Small intestine (tissue), 7 donors: ENCODE measurements around the gene COL4A3. TPM values are rescaled to one million over a fixed set of nuclear protein-coding genes. Genes with fewer than 3 reads are reported as not detected.
A peak's percentile ranks its signal among the peaks of the same experiment; 100 is the strongest.

Experiments used
- DNase-seq, 2 donors: peaks; one replicate each; pipeline versions ENCODE4 v3.0.0 to v3.0.0-alpha.2; 2013
- FAIRE-seq: peaks from 2 replicates; lab custom pipeline; 2012; peaks lifted over from hg19 to GRCh38; lab: Jason Lieb, UNC
- H3K27ac ChIP-seq, 3 donors: one replicate each; pipeline ENCODE4 v1.5.1; 2013; ENCODE audit warnings: low read length in 2 of 3, mild to moderate bottlenecking in 2 of 3, control low read depth in 1 of 3, inconsistent platforms in 1 of 3, low read depth in 1 of 3, moderate library complexity in 1 of 3
- H3K27me3 ChIP-seq, 3 donors: one replicate each; pipeline ENCODE4 v1.6.1; 2013; ENCODE audit warnings: low read length in 3 of 3, inconsistent platforms in 1 of 3; ENCODE audit not compliant: control insufficient read depth in 3 of 3, insufficient read depth in 3 of 3
- H3K36me3 ChIP-seq, 3 donors: one replicate each; pipeline ENCODE4 v1.6.1; 2013; ENCODE audit warnings: low read length in 3 of 3, inconsistent platforms in 1 of 3, low read depth in 1 of 3, mild to moderate bottlenecking in 1 of 3, moderate library complexity in 1 of 3; ENCODE audit not compliant: control insufficient read depth in 3 of 3, insufficient read depth in 2 of 3
- H3K4me1 ChIP-seq, 3 donors: one replicate each; pipeline ENCODE4 v1.6.1; 2013; ENCODE audit warnings: low read length in 2 of 3, inconsistent platforms in 1 of 3, low read depth in 1 of 3, mild to moderate bottlenecking in 1 of 3, moderate library complexity in 1 of 3; ENCODE audit not compliant: control insufficient read depth in 3 of 3, insufficient read depth in 2 of 3
- H3K4me3 ChIP-seq, 3 donors: one replicate each; pipeline ENCODE4 v1.5.1; 2013; ENCODE audit warnings: low read length in 3 of 3, control low read depth in 1 of 3, inconsistent platforms in 1 of 3, low read depth in 1 of 3, mild to moderate bottlenecking in 1 of 3, moderate library complexity in 1 of 3
- H3K9me3 ChIP-seq, 2 donors: one replicate each; pipeline ENCODE4 v1.6.1; 2013; ENCODE audit warnings: low read depth in 1 of 2, low read length in 1 of 2; ENCODE audit not compliant: control insufficient read depth in 2 of 2, insufficient read depth in 1 of 2
- WGBS, 3 donors: extraction: QIAGEN DNeasy Blood & Tissue Kit; methylation state at CpG; one replicate each; pipeline ENCODE4 v1.1.7; 2013; 5-methylcytosine and 5-hydroxymethylcytosine counted together
- polyA plus RNA-seq, 4 donors: library from polyadenylated mRNA; stranded (reverse) in 3 of 4; unstranded in 1 of 4; fragments of 200-250 nt in 3 of 4; fragments of 120-200 nt in 1 of 4; gene quantifications; one replicate each; pipeline versions ENCODE4 v1.2.1 to v1.2.3, GENCODE V29; 2013
- donor health status: healthy with polysubstance abuse.
- donor health status: control.
- donor health status: control.
- donor health status: Bipolar disorder and iron deficiency.
- donor health status: healthy.

COL4A3 gene
- polyA plus RNA-seq, 4 donors, result under 0.01 to 0.21 (median 0.01) TPM; not detected in 1

DNA sequence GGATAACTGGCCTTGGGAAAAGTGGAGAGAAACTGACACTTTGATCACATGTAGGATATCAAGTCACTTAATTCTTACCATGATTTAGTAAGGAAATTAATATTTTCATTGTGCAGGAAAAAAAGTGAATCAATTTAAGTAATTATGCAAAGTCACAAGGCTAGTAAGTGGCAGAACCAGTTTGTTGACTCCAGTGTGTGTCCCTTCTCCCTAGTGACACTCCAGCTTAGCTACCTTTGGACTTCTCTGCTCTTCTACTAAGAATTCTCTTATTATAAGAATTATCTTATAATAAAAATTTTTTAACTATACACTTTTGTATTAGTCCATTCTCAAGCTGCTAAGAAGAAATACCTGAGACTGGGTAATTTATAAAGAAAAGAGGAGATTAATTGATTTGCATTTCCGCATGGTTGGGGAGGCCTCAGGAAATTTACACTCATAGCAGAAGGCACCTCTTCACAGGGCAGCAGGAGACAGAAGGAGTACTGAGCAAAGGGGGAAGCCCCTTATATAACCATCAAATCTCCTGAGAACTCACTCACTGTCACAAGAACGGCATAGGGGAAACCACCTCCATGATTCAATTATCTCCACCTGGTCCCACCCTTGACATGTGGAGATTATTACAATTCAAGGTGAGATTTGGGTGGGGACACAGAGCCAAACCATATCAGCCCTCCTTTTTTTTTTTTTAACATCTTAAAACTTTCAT is 14.0 kb upstream of the COL4A3 start:
- no peak for DNase-seq
- FAIRE-seq, result no peak
- H3K4me1 ChIP-seq, result no peaks in the 10 kb centered on the region
- peaks cover 0 to under 1% (median 0%) of the 10 kb centered on the region in 3 donors for H3K27me3 ChIP-seq
- no peaks in the 10 kb centered on the region for H3K36me3 ChIP-seq
- WGBS, 3 donors, result 60 to 81% (median 70%) methylated on average over 2 of the region's 2 CpGs
- H3K4me3 ChIP-seq, result no peak overlapping the region
- H3K27ac ChIP-seq, result no peak overlapping the region
- H3K9me3 ChIP-seq, result peaks cover 0 to 10% of the 10 kb centered on the region in 2 donors

DNA sequence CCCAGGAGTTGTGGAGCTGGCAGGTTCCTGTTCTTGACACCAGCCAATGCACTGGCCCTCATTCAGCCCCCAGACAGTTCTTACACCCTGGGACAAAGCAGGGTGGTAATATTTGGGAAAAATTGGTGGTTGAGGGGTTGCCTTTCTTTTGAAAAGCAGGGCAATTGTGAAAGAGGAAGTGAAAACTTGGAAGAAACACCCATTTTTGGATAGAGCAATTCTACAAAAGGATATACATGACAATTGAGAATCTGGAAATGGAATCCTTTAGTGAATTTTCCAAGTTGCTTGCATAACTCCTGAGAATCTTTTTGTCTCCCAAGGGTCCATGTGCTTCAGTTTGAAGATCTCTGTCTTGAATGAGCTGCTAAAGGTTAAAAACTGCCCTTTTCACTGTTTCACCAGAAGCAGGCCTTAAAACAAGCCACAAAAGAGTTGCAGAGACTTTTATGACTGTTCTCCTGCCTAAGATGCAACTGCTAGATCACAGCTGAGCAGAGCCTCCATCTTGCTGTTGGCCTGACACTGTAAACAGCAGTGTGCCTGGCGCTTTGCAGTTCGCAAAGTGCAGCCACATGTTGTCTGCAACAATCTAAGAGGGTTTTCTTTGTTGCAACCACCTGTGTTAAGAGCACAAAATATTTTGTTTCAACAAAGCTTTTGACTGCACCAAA is 12.2 kb upstream of the COL4A3 start:
- WGBS, 3 donors, result 91 to 96% (median 92%) methylated on average over 2 of the region's 2 CpGs
- Histone ChIP-seq H3K9me3 (peaks cover 0 to 6% of the 10 kb centered on the region in 2 donors), H3K36me3 (no peaks in the 10 kb centered on the region), H3K27ac (no peak overlapping the region), H3K4me3 (no peak overlapping the region), H3K4me1 (no peaks in the 10 kb centered on the region), H3K27me3 (peaks cover 0 to 3% (median 0%) of the 10 kb centered on the region in 3 donors)
- FAIRE-seq, result no peak
- no peak for DNase-seq

DNA sequence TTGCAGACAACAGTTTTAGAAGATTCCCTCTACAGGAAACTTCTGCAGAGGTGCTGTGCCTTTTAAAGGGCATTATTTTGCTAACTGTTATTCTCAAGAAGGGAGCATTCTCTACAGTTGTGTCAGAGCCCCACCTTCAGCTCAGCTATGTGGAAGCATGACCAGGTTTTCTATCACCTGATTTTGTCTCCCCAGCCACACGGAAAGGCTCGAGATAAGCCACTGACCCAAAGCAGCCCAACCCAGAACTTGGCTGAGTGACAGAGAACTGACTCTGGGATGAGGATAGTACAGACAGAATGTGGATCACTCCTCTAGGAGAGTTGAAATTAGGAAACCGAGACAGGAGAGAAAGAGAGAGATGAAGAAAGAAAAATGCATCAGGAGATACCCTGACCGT is 11.1 kb upstream of the COL4A3 start:
- DNase-seq (peak in 1 of 2 donors; percentile 10), FAIRE-seq (no peak)
- Histone ChIP-seq H3K27me3 (peaks cover 0 to 3% (median 0%) of the 10 kb centered on the region in 3 donors), H3K36me3 (no peaks in the 10 kb centered on the region), H3K4me1 (no peaks in the 10 kb centered on the region), H3K4me3 (no peak overlapping the region), H3K9me3 (peaks cover 0 to 3% of the 10 kb centered on the region in 2 donors), H3K27ac (no peak overlapping the region)
- 53 to 78% (median 65%) methylated on average over 4 of the region's 4 CpGs for WGBS, 3 donors

DNA sequence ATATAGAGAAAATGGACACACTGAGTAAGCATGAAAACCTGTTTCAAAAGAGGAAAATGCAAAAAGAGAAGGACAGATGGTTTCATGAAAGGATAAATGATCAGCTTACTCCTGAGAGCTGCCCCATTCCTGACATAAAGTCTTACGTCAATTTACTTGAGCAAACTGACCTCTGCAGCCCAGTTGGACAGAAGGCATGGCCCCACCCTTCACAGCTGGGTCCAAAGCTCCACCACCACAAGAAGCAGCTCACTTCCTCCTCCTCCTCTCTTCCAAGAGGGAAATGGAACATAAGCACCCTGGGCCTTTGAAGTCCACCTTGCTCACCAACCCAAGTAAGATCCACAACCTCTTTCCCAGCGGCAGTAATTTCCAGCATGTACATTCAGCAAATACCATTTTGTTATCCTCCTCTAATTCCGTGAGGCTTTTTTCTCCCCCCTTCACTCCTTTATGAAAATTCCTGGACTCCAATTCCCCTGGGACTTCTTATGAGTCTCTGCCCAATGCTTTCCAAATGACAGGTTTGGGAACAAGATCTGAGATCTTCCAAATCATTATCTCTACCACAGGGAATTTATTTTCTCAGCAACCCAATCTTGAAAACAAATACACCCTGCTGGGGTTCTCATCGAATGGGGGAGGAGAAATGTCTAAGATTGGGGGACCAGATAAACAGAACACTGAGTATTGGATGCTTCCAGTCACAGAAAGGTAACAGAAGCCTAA is 10.5 kb upstream of the COL4A3 start:
- 56 to 69% (median 62%) methylated on average over 4 of the region's 4 CpGs for WGBS, 3 donors
- Histone ChIP-seq H3K36me3 (no peaks in the 10 kb centered on the region), H3K4me3 (no peak overlapping the region), H3K9me3 (peaks cover 0 to 3% of the 10 kb centered on the region in 2 donors), H3K4me1 (no peaks in the 10 kb centered on the region), H3K27ac (no peak overlapping the region), H3K27me3 (peaks cover 0 to 3% (median 0%) of the 10 kb centered on the region in 3 donors)
- DNase-seq (peak; percentile 40 to 51), FAIRE-seq (no peak)

DNA sequence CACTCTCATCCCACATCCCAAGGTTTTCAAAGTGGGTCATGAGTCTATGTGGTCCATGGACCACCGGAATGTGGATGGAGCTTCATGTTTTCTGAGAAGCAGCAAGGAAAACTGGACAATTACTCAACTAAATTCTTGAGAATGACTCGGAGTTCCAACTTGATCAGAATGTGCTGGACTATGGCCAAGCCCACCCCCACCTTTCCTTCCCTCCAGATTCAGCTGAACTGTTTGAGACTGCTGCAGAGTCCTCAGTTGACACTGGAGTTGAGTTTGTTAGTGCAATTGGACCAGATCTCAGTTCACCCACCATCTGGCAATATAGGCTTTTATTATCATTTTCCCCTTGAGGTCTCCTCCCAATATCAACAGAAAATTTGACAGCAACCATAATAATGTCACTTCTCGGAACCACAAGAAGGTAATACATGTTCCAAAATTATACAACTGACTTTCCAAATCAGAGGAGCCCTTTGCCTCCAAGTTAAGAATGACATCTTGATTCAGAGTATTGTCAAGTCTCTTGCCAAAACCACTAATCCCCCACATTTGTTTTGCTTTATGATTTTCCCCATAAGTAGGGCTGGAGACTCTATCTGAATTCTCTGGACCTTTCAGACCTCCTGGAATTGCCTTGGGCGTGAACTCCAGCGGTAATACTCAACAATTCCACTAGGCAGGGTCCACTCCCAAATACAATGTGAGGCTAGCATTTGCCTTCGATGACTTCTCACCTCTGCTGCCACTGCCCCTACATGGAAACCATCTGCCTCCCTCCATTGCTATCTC is 9.2 kb upstream of the COL4A3 start:
- FAIRE-seq (no peak), DNase-seq (no peak)
- peaks cover 0 to 3% of the 10 kb centered on the region in 2 donors for H3K9me3 ChIP-seq
- no peaks in the 10 kb centered on the region for H3K36me3 ChIP-seq
- no peaks in the 10 kb centered on the region for H3K4me1 ChIP-seq
- H3K27ac ChIP-seq, result no peak overlapping the region
- WGBS, 3 donors, result 81 to 84% (median 81%) methylated on average over 6 of the region's 6 CpGs
- H3K27me3 ChIP-seq, result peaks cover 0 to 3% (median 1%) of the 10 kb centered on the region in 3 donors
- H3K4me3 ChIP-seq, result no peak overlapping the region

DNA sequence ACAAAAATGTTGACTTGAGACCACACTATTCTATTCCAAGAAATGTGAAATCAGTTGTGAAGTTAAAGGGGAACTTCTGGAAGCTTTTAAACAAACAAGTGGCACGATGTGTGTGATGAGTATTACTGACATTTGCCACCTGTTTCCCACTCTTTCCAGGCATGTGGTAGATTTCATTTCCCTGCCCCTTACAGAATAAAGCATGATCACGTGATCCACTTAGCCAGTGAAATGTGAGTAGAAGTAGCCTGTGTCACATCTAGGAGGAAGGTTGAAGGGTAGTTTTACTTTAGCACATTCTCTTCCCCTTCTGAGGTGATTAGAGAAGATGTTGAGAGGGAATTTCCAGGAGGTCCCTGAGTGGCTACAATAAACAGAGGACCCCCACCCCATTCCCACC is 4.3 kb upstream of the COL4A3 start:
- Histone ChIP-seq H3K27ac (no peak overlapping the region), H3K27me3 (peaks cover 3 to 43% (median 7%) of the 10 kb centered on the region in 3 donors), H3K9me3 (no peaks in the 10 kb centered on the region), H3K4me1 (peaks cover 0 to 3% (median 3%) of the 10 kb centered on the region in 3 donors), H3K4me3 (no peak overlapping the region), H3K36me3 (no peaks in the 10 kb centered on the region)
- FAIRE-seq (no peak), DNase-seq (no peak)
- 46 to 53% (median 47%) methylated on average over 2 of the region's 2 CpGs for WGBS, 3 donors

DNA sequence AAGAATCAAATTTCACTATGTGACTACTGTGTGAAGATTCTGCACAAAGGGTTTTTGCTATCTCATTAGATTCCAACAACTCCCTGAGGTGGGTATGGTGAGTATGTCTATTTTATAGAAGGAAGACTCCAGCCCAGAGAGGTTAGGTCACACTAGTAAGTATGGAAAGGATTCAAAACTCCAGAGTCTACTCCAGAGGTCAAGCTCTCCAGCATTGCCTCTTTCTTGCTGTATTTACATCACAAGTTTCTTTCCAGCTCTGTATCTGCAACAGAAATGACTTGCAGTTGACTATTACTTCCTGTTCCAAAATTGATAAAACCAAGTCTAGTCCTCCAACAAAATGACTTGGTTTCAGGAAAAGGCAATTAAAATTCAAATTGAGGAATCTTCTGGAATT is 2.5 kb upstream of the COL4A3 start:
- Histone ChIP-seq H3K27ac (no peak overlapping the region), H3K4me1 (peaks cover 0 to 3% (median 3%) of the 10 kb centered on the region in 3 donors), H3K9me3 (peaks cover 0 to 3% of the 10 kb centered on the region in 2 donors), H3K36me3 (no peaks in the 10 kb centered on the region), H3K4me3 (no peak overlapping the region), H3K27me3 (peaks cover 3 to 43% (median 5%) of the 10 kb centered on the region in 3 donors)
- FAIRE-seq, result no peak
- no peak for DNase-seq
